Limb (tissue), 2 donors: ENCODE results near the gene EIF5.
A peak's percentile ranks its signal among the peaks of the same experiment; 100 is the strongest.

Source experiments
- DNase-seq, 2 donors: peaks; one replicate each; pipeline ENCODE4 v3.0.0-alpha.2; 2016; ENCODE audit errors: extremely low spot score in 2 of 2

Gene EIF5

DNA sequence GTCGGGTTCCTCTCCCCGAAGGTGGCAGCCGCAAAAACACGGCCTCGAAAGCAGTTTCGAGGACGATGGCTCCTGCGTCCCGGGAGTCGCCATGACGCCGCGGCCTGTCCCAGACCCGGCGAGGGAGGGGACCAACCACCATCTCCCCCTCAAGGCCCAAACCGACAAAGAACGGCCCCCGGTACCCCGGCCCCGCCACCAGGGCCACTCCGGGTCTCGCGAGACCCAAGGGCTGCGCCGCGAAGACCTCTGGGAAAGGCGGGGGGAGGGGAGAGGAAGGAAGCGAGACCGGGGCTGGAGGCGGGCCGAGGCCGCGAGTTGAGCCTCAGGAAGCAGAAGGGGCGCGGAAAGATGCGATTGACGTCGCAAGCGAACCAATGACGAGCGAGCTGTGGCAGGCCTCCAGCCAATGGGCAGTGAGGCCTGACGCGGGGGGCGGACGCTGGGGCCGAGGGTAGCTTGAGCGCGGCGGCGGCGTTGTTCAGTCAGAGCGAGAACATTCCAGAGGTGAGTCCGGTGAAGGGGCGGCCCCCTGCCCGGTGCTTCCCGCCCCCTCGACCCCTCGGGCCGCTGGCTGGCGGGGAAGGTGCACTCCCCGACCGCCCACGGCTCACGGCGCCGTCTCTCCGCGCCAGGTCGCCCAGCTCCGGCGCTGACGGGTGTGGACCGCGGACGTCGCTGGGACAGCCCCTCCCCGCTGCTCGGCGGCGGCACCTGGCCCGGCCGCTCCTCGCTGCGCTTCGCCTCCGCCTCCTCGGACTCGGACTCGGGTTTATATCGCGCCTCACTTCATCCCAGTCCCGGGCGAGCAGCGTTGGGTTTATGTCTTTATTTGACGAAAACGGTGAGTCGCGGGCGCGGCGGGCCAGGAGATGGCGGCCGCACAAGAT, at the start of gene EIF5:
TSS of gene EIF5 (plus strand) at position 484 of the 890 bp plus-strand sequence. CDS start 1,624 bp downstream, outside the sequence.
- DNase-seq, result peak; percentile 99 to 100

- DNase-seq, result no peak
Observed at GRCh38 chr14:103284574-103285467, 49.2 kb upstream of the EIF5 start.

GRCh38 chr14:103286460-103286859, 47.6 kb upstream of the EIF5 start:
- no peak for DNase-seq

- DNase-seq, result no peak
Observed at GRCh38 chr14:103286968-103287850, 46.8 kb upstream of the EIF5 start.

- no peak for DNase-seq
Observed at GRCh38 chr14:103288076-103288766, 45.8 kb upstream of the EIF5 start.

GRCh38 chr14:103290056-103290455, 44.0 kb upstream of the EIF5 start:
- no peak for DNase-seq

DNA sequence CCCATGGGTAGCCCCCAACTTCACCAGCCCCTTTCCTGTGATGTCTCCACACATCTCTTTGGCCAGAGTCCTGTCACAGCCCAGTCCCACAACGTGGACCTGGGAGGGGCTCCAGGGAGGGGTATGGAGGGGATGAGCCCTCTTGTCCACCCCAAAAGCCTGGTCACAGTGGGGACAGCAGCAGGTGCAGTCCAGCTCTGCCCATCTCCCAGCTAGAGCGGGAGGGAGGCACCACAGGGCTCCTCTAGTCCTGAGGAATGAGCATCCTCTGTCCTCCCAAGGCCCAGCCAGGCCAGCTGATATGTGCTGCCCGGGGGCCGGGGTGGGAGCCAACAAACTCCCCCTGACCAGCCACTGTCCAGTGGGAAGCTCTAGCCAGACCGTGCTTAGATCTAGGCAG, 43.5 kb upstream of the EIF5 start:
- DNase-seq, result no peak

GRCh38 chr14:103290961-103291360, 43.1 kb upstream of the EIF5 start:
- DNase-seq, result no peak

DNA sequence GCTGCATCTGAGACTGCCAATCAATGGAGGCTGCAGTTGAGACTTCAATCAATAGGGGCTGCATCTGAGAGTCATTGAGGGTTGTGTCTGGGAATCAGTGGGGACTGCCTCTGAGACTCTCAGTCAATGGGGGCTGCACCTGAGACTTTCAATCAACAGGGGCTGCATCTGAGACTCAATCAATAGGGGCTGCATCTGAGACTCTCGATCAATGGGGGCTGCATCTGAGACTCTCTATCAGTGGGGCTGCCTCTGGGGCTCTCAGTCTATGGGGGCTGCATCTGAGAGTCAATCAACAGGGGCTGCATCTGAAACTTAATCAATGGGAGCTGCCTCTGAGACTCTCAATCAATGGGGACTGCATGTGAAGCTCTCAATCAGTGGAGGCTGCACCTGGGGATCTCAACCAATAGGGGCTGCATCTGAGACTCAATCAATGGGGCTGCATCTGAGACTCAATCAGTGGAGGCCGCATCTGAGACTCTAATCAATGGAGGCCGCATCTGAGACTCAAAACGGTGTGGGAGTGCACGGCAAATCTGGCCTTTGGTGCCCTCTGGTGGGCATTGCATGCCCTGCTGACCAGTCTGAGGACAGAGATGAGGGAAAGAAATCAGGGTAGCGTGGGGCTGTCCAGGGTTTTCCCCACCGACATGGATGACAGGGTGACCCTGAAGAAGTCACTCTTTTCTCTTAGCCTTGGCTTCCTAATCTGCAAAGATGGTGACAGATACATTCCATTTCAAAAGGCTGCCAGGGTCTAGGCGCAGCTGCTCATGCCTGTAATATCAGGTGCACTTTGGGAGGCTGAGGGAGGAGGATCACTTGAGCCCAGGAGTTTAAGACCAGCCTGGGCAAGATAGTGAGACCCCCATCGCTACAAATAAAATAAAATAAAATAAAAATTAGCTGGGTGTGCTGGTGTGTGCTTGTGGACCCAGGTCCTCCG, 41.3 kb upstream of the EIF5 start:
- peak; percentile 34 to 87 for DNase-seq

DNA sequence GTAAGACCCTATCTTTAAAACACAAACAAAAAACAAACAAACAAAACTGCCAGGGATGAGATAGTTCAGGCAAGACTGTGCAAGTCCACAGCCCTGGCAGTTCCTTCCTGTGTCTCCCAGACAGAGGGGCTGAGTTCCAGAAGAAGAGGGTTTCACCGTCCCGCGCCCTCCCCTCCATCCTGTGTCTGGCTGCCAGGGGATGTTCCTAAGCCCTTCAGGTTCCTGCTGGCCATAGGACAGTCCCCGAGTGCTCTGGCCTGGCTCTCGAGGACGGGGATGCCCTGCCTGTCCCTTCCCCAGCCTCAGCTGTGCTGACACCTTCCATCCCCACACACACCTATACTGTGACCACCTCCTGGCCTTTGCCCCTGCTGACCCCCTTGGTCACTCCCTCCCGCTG, 40.6 kb upstream of the EIF5 start:
- no peak for DNase-seq

DNA sequence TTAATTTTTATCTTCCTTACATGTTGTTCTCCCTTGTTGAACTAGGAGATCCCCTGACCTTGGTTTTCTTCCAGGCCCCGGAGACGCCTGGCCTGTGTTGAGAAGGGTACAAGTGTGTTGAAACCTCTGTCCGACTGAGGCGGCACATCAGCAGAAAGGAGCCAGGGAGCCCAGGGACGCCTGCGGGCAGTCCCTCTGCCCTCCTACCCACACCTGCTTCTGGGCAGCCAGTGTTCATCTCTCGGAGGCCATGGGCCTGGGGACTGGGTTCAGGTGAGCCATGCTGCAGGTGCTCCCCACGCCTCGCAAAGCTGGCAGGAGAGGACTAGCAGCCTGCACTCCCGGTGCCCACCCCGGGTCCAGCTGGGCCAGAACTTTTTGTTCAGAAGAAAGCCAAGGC, 39.9 kb upstream of the EIF5 start:
- DNase-seq, result no peak

DNA sequence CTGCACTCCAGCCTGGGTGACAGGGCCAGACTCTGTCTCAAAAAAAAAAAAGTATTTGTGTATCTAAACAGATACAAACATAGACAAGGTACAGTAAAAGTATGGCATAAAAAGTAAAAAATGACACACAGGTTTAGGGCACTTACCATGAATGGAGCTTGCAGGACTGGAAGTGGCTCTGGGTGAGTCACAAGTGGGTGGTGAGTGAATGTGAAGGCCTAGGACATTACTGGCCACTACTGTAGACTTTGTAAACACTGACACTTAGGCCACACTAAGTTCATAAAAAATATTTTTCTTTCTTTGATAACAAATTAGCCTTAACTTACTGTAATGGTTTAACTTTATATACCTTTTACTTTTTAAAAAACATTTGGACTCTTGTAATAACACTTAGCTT, 38.0 kb upstream of the EIF5 start:
- no peak for DNase-seq

GRCh38 chr14:103296987-103297386, 37.0 kb upstream of the EIF5 start:
- DNase-seq, result no peak

GRCh38 chr14:103298620-103299019, 35.4 kb upstream of the EIF5 start:
- no peak for DNase-seq

DNA sequence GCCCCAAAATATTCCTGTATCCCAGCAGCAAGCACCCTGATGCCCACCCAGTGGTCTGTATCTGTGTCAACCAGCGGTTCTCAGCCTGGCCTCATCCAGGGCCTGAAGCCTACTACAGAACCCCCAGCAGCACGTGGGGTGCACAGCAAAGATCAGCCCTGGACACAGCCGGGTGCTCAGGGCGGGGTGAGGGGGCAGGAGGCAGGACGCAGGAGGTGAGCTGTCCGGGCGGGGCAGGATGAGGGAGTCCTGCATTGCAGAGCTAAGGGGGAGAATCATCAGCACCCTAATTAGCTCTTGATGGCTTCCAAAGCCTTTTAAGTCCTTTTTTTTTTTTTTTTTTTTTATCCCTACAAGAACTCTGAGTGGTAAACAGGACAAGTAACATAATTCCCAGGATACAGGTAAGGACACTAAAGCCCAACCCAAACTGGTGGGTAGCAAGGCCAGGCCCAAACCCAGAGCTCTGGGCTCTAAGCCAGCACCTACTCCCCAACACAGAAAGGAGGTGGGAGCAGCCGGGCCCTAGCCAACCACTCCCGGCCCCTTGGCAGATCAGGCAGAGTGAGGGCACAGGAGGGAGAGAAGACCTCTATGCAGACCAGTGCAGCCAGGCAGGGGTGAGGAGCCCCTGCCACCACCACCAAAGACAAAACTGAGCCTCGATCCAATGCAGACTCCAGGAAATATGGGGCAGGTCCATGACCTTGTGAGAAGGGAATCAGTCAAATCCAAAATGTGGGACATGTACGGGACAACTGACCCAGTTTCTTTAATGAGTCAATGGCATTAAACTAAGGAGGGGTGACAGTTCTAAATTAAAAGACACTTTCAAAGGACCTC, 32.3 kb upstream of the EIF5 start:
- DNase-seq, result no peak

DNA sequence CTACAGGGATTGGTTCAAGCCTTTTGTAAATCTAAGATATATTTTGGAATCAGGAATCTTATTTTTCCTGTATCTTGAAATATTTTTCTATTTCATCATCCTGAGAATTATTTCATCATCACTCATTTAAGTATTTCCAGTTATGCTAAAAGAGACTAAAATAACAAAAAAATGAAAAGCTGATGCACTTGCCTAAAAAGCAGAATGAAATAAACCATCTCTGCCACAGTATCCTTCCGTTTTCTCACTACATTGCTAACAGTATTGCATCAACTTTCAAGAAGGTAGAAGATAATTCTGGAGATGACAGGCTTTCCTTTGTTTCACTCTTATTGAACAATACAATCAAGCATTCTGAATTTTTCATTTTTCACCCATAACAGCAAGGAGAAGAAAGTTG, 31.1 kb upstream of the EIF5 start:
- no peak for DNase-seq

DNA sequence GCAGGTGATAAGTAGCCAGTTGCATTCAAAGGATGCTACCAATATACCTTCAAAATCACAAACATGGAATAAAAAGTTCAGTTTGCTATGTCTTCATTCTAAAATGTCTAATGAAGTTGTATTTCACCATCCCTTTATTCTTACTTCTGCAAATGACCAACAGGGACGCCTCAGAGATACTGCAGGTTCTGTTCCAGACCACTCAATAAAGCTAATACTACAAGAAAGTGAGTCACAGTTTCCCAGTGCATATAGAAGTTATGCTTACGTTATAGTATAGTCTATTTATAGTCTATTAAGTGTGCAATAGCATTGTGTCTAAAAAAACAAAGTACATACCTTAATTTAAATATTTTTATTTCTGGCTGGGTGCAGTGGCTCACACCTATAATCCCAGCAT, 29.3 kb upstream of the EIF5 start:
- DNase-seq, result no peak

- no peak for DNase-seq
Observed at GRCh38 chr14:103308717-103309616, 25.1 kb upstream of the EIF5 start.
